Islet of Langerhans (tissue), 1 donor: ENCODE results near the gene KLHL28.

Experiments used
- FAIRE-seq: peaks from one replicate; lab custom pipeline; 2011; peaks lifted over from hg19 to GRCh38; lab: Jason Lieb, UNC

Gene KLHL28

GRCh38 chr14:44960146-44960545 lies 1.6 kb downstream of the KLHL28 start:
- FAIRE-seq, result no peak

- FAIRE-seq, result peak; percentile 30
These were observed 2.2 kb downstream of the KLHL28 start for GRCh38 chr14:44959538-44959937.

- FAIRE-seq, result no peak
These were observed 4.9 kb downstream of the KLHL28 start for GRCh38 chr14:44956866-44957265.

GRCh38 chr14:44955528-44955927 lies 6.2 kb downstream of the KLHL28 start:
- no peak for FAIRE-seq

GRCh38 chr14:44954750-44955149 lies 7.0 kb downstream of the KLHL28 start:
- peak; percentile 9 for FAIRE-seq

GRCh38 chr14:44952391-44953110 lies 9.2 kb downstream of the KLHL28 start:
- peak; percentile 47 for FAIRE-seq

- FAIRE-seq, result no peak
These were observed 10.7 kb downstream of the KLHL28 start for GRCh38 chr14:44951051-44951450.

GRCh38 chr14:44945264-44945663 lies 16.5 kb downstream of the KLHL28 start:
- FAIRE-seq, result no peak

GRCh38 chr14:44944107-44944506 lies 17.6 kb downstream of the KLHL28 start:
- no peak for FAIRE-seq

GRCh38 chr14:44942436-44942835 lies 19.3 kb downstream of the KLHL28 start:
- no peak for FAIRE-seq

- no peak for FAIRE-seq
These were observed 20.2 kb downstream of the KLHL28 start for GRCh38 chr14:44941591-44941990.

- no peak for FAIRE-seq
These were observed 20.8 kb downstream of the KLHL28 start for GRCh38 chr14:44940944-44941343.

- FAIRE-seq, result no peak
These were observed 21.5 kb downstream of the KLHL28 start for GRCh38 chr14:44940211-44940610.

GRCh38 chr14:44937547-44937946 lies 24.2 kb downstream of the KLHL28 start:
- no peak for FAIRE-seq

GRCh38 chr14:44935155-44935554 lies 26.6 kb downstream of the KLHL28 start:
- FAIRE-seq, result peak; percentile 13

- no peak for FAIRE-seq
These were observed 33.0 kb downstream of the KLHL28 start for GRCh38 chr14:44928793-44929192.

GRCh38 chr14:44914849-44915248 lies 46.9 kb downstream of the KLHL28 start:
- FAIRE-seq, result no peak

- no peak for FAIRE-seq
These were observed 49.5 kb downstream of the KLHL28 start for GRCh38 chr14:44912041-44912869.

- FAIRE-seq, result no peak
These were observed 50.9 kb downstream of the KLHL28 start for GRCh38 chr14:44910821-44911220.

- FAIRE-seq, result no peak
These were observed 60.1 kb downstream of the KLHL28 start for GRCh38 chr14:44901696-44902095.

GRCh38 chr14:44898551-44898950 lies 63.2 kb downstream of the KLHL28 start:
- FAIRE-seq, result no peak

GRCh38 chr14:44897845-44898151 lies 63.9 kb downstream of the KLHL28 start:
- no peak for FAIRE-seq

GRCh38 chr14:44897041-44897844 lies 64.5 kb downstream of the KLHL28 start:
- FAIRE-seq, result no peak
